Choroid plexus epithelial cell (primary cell): ENCODE measurements around the gene MATCAP1.
A peak's percentile ranks its signal among the peaks of the same experiment; 100 is the strongest.

Experiments used
- DNase-seq: peaks from one replicate; pipeline ENCODE4 v3.0.0-alpha.2; 2010; ENCODE audit warnings: low read depth
- H3K4me3 ChIP-seq: 2 replicates; pipeline ENCODE4 v1.5.1; 2011; ENCODE audit warnings: low read depth, mild to moderate bottlenecking, control low read depth, low read length, moderate library complexity
- CTCF ChIP-seq: conservative IDR thresholded peaks from 2 replicates; pipeline ENCODE4 v1.5.1; 2011; ENCODE audit warnings: low read depth, mild to moderate bottlenecking, control low read depth, inconsistent platforms, low read length, moderate library complexity

MATCAP1 gene

GRCh38 chr16:67226804-67227566, 43.2 kb upstream of the MATCAP1 start, which contains the start of gene TMEM208:
Gene TMEM208 (plus strand): TSS chr16:67227130. CDS start chr16:67227219, 89 bp downstream.
- peak; percentile 98 for DNase-seq
- peak; percentile 21 for TF ChIP-seq CTCF
- peak within 1 kb of the TSS; percentile 92 for H3K4me3 ChIP-seq

GRCh38 chr16:67226295-67226803, 42.6 kb upstream of the MATCAP1 start:
- DNase-seq = no peak
- no peak for TF ChIP-seq CTCF
- H3K4me3 ChIP-seq = peak overlapping the region; percentile 92

GRCh38 chr16:67223992-67224391, 40.2 kb upstream of the MATCAP1 start:
- no peak for TF ChIP-seq CTCF
- no peak overlapping the region for H3K4me3 ChIP-seq
- DNase-seq = no peak

DNA sequence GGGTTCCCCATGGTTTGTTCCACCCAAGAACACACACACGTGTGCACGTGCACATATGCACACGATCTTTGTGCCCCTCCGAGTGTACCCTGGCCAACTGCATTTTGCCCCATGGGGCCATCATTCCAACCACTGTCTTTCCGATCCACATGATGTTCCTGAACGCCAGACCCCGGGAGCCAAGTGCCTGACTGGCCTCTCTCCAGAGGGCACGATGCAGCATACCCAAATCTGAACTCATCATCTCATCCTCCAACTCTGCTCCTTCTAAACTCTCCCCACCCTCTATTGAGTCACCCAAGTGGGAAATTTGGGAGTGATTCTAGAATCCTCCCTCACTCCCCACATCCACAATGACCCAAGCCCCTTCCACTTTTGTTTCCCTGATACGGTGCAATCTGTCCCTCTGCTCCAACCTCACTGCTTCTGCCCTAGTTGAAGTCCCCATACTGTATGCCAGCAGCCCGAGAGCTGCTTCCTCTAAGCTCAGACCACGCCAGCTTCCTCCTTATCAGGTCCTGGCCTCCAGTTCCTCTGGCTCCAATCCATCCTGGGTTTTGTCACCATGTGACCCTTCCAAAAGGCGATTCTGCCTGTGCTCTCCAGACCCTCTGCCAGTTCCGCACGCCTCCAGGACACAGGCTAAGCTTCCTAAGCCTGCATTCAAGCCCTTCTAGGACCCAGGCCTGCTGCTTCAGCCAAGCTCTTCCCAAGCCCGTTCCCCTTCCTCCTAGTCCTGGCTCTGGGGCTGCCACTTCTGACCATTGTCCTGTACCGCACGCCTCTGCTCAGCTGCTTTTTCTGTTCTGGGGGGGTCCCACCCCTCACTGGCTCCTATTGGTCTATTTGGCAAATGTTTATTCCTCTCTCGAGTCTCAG, 33.1 kb upstream of the MATCAP1 start:
- H3K4me3 ChIP-seq = no peak overlapping the region
- no peak for DNase-seq
- no peak for TF ChIP-seq CTCF

DNA sequence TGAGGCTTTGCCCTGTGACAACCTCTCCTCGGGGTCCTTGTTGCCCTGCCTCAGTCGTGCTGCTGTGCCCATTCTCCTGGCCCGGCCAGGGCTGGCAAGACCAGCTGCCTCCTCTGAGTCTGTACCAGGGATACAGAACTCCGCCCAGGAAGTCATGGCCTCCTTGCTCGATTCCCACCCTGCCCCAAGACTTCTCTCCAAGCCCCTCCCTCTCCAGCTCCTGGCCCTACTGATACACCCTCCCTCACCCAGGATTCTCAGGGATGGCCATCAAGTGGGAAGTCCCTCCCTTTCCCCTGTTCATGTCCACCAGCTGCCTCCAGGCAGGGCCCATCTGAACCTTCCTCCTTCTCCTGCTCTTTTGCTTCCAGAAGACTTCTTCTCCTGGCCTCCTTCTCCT, 31.9 kb upstream of the MATCAP1 start:
- H3K4me3 ChIP-seq = no peak overlapping the region
- no peak for DNase-seq
- no peak for TF ChIP-seq CTCF

DNA sequence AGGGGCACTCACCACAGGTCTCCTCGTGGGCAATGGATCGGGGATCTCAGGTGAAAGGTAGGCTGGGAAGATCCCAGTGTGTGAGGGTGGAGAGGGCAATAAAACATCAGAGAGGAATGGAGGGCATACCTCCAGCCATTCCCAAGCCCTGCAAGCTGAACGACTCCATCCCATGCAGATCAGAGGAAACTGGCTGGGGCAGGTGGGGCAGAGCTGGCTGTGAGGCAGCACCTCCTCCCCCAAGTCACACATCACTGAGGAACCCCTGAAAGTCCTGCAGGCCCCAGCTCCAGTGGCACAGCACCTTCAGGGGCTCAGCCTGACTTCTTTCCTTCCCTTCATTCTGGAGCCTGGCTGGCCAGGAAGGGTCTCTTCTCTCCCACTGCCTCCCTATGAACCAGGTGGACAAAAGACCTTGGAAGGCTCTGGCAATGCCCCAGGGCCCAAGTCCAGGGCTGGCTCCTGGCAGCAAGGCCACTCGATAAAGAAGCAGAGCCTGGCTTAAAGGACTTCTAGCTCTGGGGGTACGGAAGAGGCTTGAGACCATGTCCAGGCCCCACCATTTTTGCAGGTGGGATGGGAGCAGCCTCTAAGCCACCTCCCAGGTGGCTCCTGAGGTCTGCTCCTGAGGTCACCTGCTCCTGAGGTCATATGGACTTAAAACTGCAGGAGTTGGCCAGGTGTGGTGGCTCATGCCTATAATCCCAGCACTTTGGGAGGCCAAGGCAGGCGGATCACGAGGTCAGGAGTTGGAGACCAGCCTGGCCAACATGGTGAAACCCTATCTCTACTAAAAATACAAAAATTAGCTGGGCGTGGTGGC, 29.6 kb upstream of the MATCAP1 start:
- H3K4me3 ChIP-seq = no peak overlapping the region
- no peak for TF ChIP-seq CTCF
- no peak for DNase-seq
